Stimulated activated memory B cell treated with anti-CD40 and anti-IgM and Interleukin-4, amounts not matched to agents 10 μg/mL and 1 μg/mL and 100 μg/mL, for 72 hours (primary cell): ENCODE measurements around the gene CAPN5.

ENCODE experiments used
- ATAC-seq: fragments of 150-1000 bp; cut with Tn5 transposase; 2 replicates; pipeline ENCODE4 v1.10.0; 2021
- H3K27ac Mint-ChIP-seq: one replicate; pipeline ENCODE4 v1.8.0; 2022; ENCODE audit warnings: mild to moderate bottlenecking, mixed read lengths
- H3K27me3 Mint-ChIP-seq: one replicate; pipeline ENCODE4 v1.8.0; 2022; ENCODE audit warnings: mixed read lengths
- H3K36me3 Mint-ChIP-seq: one replicate; pipeline ENCODE4 v1.8.0; 2022; ENCODE audit warnings: mixed read lengths
- H3K4me1 Mint-ChIP-seq: one replicate; pipeline ENCODE4 v1.8.0; 2022; ENCODE audit warnings: mixed read lengths
- H3K4me3 Mint-ChIP-seq: one replicate; pipeline ENCODE4 v1.8.0; 2022; ENCODE audit warnings: mild to moderate bottlenecking, moderate library complexity, mixed read lengths
- H3K9me3 Mint-ChIP-seq: one replicate; pipeline ENCODE4 v1.8.0; 2022; ENCODE audit warnings: mixed read lengths

Gene CAPN5

GRCh38 chr11:77171254-77171653, 104.5 kb downstream of the CAPN5 start:
- Mint-ChIP-seq H3K27me3 (no peaks in the 10 kb centered on the region), H3K36me3 (no peaks in the 10 kb centered on the region), H3K9me3 (no peaks in the 10 kb centered on the region), H3K4me1 (peaks cover 8% of the 10 kb centered on the region), H3K27ac (no peak overlapping the region), H3K4me3 (no peak overlapping the region)
- no peak for ATAC-seq

- Mint-ChIP-seq H3K9me3 (no peaks in the 10 kb centered on the region), H3K27me3 (no peaks in the 10 kb centered on the region), H3K4me1 (peaks cover 15% of the 10 kb centered on the region), H3K36me3 (no peaks in the 10 kb centered on the region), H3K4me3 (no peak overlapping the region), H3K27ac (no peak overlapping the region)
- ATAC-seq, result no peak
Observed at GRCh38 chr11:77171885-77172665, 105.3 kb downstream of the CAPN5 start.

DNA sequence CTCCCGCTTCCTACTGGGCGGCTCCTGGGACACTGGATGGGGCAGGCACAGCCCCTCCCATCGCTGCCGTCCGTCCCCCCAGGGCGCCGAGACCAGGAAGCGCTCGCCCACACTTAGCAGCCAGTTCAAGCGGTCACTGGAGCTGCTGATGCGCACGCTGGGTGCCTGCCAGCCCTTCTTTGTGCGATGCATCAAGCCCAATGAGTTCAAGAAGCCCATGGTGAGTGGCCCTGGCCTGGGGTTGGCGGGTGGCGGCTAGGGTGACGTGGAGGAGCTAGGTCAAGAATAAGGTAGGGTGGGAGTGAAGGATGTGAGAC, 105.9 kb downstream of the CAPN5 start:
- H3K27me3 Mint-ChIP-seq, result no peaks in the 10 kb centered on the region
- ATAC-seq, result no peak
- peaks cover 15% of the 10 kb centered on the region for H3K4me1 Mint-ChIP-seq
- no peak overlapping the region for H3K4me3 Mint-ChIP-seq
- H3K36me3 Mint-ChIP-seq, result no peaks in the 10 kb centered on the region
- H3K9me3 Mint-ChIP-seq, result no peaks in the 10 kb centered on the region
- no peak overlapping the region for H3K27ac Mint-ChIP-seq

DNA sequence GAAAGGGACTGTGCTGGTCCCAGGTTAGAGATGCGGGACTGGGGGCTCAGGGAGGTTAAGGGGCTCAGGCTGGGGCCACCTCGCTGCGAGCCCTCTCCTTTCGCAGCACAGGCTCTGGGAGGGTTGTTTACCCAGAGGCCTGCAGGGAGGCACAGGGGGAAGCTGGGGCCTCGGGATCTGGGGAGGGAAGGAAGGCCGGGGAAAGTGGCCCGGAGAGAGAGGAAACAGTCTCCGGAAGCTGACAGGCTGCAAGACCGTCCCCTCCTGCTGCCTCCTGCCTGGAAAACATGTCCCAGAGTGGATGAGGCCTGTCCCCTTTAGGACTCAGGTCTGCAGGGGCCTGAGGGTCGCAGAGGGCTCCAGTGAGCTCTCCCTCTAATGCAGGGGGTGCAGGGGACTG, 106.7 kb downstream of the CAPN5 start:
- Mint-ChIP-seq H3K9me3 (peaks cover 7% of the 10 kb centered on the region), H3K4me1 (peaks cover 15% of the 10 kb centered on the region), H3K4me3 (no peak overlapping the region), H3K36me3 (no peaks in the 10 kb centered on the region), H3K27me3 (no peaks in the 10 kb centered on the region), H3K27ac (no peak overlapping the region)
- no peak for ATAC-seq

- H3K4me1 Mint-ChIP-seq, result peaks cover 15% of the 10 kb centered on the region
- H3K27me3 Mint-ChIP-seq, result no peaks in the 10 kb centered on the region
- no peak overlapping the region for H3K4me3 Mint-ChIP-seq
- peaks cover 7% of the 10 kb centered on the region for H3K9me3 Mint-ChIP-seq
- no peak overlapping the region for H3K27ac Mint-ChIP-seq
- H3K36me3 Mint-ChIP-seq, result no peaks in the 10 kb centered on the region
- ATAC-seq, result no peak
Observed at GRCh38 chr11:77174559-77174958, 107.8 kb downstream of the CAPN5 start.

GRCh38 chr11:77175021-77175842, 108.5 kb downstream of the CAPN5 start:
- Mint-ChIP-seq H3K27me3 (peaks cover under 1% of the 10 kb centered on the region), H3K27ac (no peak overlapping the region), H3K36me3 (no peaks in the 10 kb centered on the region), H3K9me3 (peaks cover 7% of the 10 kb centered on the region), H3K4me3 (no peak overlapping the region), H3K4me1 (peaks cover 15% of the 10 kb centered on the region)
- ATAC-seq, result no peak
